IMR-90 (cell line): ENCODE results near the gene HOXC10.

Experiments
- BHLHE40 ChIP-seq: fragments of 150-350 bp; IDR thresholded peaks from 2 replicates; pipeline ENCODE4 v1.6.1; 2016; ENCODE audit warnings: mild to moderate bottlenecking, low read depth, low read length
- CEBPB ChIP-seq: IDR thresholded peaks from 2 replicates; pipeline ENCODE4 v1.6.1; 2012; ENCODE audit warnings: low read depth, low read length, improper control_type of control experiment
- CHD1 ChIP-seq: IDR thresholded peaks from 2 replicates; pipeline ENCODE4 v1.6.1; 2012; ENCODE audit warnings: low read depth, low read length, improper control_type of control experiment
- CTCF ChIP-seq: conservative IDR thresholded peaks from 2 replicates; pipeline ENCODE4 v1.5.1; 2012; ENCODE audit warnings: mild to moderate bottlenecking, low read depth, low read length, improper control_type of control experiment
- FOS ChIP-seq: fragments of 150-350 bp; IDR thresholded peaks from 2 replicates; pipeline ENCODE4 v1.6.1; 2016; ENCODE audit warnings: low read depth, low read length
- MAFK ChIP-seq: IDR thresholded peaks from 2 replicates; pipeline ENCODE4 v1.6.1; 2012; ENCODE audit warnings: low read depth, low read length, improper control_type of control experiment
- MAZ ChIP-seq: IDR thresholded peaks from 2 replicates; pipeline ENCODE4 v1.6.1; 2012; ENCODE audit warnings: low read depth, mild to moderate bottlenecking, low read length, improper control_type of control experiment, moderate library complexity, borderline replicate concordance
- MXI1 ChIP-seq: IDR thresholded peaks from 2 replicates; pipeline ENCODE4 v1.6.1; 2012; ENCODE audit warnings: low read depth, mild to moderate bottlenecking, low read length, moderate library complexity, borderline replicate concordance
- POLR2A ChIP-seq: IDR thresholded peaks from 2 replicates; pipeline ENCODE4 v1.6.1; 2012; ENCODE audit warnings: mild to moderate bottlenecking, low read depth, low read length
- RFX5 ChIP-seq: IDR thresholded peaks from 2 replicates; pipeline ENCODE4 v1.8.0; 2012; ENCODE audit warnings: low read depth, mild to moderate bottlenecking, low read length, moderate library complexity
- SMC3 ChIP-seq: fragments of 150-350 bp; IDR thresholded peaks from 2 replicates; pipeline ENCODE4 v1.6.1; 2016; ENCODE audit warnings: low read depth, mild to moderate bottlenecking, antibody characterized with exemption, low read length, moderate library complexity
- TF ChIP-seq, protein P1 (sequence below): fragments of 150-350 bp; IDR thresholded peaks from 2 replicates; pipeline ENCODE4 v1.6.1; 2017; ENCODE audit warnings: mild to moderate bottlenecking, antibody characterized with exemption, low read length, low read depth

GRCh38 chr12:53966085-53966384 lies 18.9 kb upstream of the HOXC10 start:
- no peak for TF ChIP-seq CTCF
- no peak for TF ChIP-seq MAZ
- no peak for TF ChIP-seq RFX5
- no peak for TF ChIP-seq POLR2A
- no peak for TF ChIP-seq SMC3
- TF ChIP-seq, protein P1, sequence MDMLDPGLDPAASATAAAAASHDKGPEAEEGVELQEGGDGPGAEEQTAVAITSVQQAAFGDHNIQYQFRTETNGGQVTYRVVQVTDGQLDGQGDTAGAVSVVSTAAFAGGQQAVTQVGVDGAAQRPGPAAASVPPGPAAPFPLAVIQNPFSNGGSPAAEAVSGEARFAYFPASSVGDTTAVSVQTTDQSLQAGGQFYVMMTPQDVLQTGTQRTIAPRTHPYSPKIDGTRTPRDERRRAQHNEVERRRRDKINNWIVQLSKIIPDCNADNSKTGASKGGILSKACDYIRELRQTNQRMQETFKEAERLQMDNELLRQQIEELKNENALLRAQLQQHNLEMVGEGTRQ: no peak
- TF ChIP-seq CHD1: no peak
- TF ChIP-seq FOS: no peak
- no peak for TF ChIP-seq BHLHE40
- no peak for TF ChIP-seq MXI1
- TF ChIP-seq MAFK: no peak
- TF ChIP-seq CEBPB: no peak
